Measurements from ENCODE around the gene TSPAN8. TPM values are rescaled to one million over a fixed set of nuclear protein-coding genes. Genes with fewer than 3 reads are reported as not detected.
A peak's percentile ranks its signal among the peaks of the same experiment; 100 is the strongest.
"Not testable (repeated sequence)": the region's sequence is repeated elsewhere in the genome, so short reads cannot be mapped to it uniquely, and the experiment has no call there.

Gene TSPAN8
- total RNA-seq, 1 donor from 2014 or later, result 1.8 TPM

DNA sequence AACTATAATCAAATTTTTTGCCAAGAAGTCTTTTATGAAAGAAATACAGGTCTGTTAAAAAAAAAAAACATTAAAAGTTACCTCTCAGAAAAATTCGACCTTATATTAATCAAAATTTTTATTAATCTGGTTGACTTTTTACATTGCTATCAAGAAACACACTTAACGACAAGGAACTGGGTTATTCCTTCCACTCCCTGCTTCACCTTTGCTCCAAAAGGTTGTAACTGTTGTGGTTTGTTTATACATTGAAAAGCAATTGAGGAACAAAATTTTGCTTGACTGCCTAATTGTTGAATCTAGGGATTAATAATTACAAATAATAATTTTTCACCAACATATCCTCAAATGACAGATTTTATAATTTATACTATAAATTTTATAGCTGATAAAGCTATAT lies 28.4 kb downstream of the TSPAN8 start:
- no peak for DNase-seq (ENCODE audit: low spot score)

DNA sequence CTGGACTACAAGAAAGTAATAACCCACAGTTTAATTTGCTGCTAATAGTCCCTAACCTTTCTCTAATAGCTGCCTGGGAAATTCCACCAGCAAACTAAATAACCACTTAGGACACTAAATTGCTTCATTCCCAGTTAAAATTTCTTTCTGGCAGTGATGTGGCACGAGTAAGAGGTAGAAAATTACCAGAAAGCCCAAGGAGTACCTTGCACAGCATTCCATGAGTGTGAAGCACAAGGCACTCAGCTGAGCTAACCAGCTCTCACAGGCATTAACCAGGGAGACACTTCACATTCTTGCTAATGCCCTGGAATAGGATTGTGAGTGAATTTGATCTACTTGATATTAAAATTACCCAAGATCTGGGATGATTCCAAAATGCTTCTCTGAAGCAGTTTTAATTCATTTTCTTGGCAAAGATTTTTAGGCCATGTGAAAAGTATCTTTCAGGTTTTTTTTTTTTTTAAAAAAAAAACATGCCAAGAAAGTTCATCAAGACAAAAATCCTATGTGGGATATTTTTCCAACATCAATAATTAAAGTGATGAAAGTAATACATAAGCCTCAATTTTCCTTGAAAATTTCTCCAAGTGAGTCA lies 29.5 kb downstream of the TSPAN8 start:
- DNase-seq (ENCODE audit: low spot score), result no peak

DNA sequence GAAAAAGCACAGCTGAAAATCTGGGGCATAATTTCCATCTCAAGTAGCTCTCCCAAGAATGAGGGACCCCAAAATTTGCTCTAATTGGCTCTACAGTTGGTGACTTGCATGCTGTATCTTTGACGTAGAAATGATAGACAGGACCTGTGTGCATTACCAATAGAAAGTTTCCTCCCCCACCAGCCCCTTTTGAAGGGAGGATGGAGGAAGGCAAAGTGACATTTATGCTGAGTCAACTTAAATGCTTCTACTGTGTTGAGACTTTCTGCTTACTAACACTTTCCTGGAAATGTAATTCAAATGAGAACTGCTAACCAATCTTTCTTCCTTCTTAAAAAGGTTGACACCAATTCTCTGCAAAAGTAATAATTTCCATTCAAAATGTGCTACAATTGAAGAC lies 31.9 kb downstream of the TSPAN8 start:
- DNase-seq (ENCODE audit: low spot score), result no peak

DNA sequence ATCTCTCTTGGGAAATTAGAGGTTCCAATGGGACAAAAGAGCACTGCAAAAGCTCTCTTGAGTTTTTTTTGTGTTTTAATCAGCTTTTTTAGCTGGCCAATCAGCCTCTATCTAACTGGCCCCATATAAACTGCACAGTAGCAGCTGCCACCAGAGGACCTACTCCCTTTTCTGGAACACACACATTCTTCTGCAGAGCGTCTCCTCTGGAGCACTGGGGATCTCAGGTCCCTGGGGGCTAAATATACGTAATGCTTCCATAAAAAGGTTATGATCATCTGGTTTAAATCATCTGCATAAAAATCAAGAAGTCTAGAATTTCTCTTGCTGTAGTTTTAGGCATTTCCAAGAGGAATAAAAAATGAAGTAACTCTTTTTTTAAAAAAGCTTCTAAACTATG lies 32.3 kb downstream of the TSPAN8 start:
- no peak for DNase-seq (ENCODE audit: low spot score)

DNA sequence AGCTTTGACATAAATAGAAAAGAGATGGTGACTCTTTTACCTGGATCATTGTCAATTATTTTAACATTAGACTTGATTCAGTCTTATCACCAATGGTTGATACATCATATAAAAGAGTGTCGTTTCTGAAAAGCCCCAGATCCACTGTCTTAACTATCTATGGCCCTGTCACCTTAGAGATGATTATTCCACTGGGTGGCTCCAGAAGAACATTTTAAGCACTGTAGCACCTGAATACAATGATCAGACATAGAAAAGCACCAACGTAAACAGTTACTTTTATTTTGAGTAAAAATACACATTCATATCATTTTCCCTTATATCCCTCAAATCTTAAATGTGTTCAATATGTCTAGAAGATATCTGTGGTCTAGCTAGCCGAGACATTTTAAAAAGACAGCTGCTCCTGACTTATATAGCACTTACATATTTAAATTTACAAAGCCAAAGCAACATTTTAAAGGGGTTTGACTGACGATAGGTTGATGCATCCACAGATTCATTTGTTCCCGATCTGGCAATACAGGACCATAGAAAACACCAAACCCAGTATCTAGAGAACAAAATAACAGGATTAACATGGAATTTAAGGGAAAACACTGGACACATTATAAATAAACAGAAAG lies 32.9 kb downstream of the TSPAN8 start:
- no peak for DNase-seq (ENCODE audit: low spot score)

DNA sequence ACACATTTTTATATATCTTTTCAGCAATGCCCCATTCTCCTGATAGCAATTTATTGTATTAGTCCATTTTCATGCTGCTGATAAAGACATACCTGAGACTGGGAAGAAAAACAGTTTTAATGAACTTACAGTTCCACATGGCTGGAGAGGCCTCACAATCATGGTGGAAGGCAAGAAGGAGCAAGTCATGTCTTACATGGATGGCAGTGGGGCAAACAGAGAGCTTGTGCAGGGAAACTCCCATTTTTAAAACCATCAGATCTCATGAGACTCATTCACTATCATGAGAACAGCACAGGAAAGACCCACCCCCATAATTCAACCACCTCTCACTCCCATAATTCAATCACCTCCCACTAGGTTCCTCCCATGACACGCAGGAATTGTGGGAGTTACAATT lies 44.7 kb downstream of the TSPAN8 start:
- DNase-seq (ENCODE audit: low spot score), result not testable (repeated sequence)

DNA sequence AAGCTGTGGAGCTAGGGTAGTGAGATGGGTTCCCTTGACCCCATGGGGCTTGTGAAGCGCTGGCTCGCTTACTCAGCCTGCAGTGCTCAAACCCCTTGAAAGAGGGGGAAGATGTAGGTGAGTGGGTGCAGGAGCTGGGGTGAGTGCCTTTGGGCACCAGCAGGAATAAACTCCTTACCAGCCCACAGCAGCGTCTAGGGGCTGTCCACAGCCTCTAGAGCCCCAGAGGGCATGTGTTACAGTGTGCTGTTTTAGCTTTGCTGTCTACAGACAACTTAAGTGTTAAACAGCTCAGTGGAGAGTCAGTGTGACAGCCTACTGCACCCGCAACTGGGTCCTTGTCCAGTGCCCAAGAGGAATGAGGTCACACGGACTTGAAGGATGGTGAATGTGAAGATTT lies 48.0 kb downstream of the TSPAN8 start:
- DNase-seq (ENCODE audit: low spot score), result no peak

DNA sequence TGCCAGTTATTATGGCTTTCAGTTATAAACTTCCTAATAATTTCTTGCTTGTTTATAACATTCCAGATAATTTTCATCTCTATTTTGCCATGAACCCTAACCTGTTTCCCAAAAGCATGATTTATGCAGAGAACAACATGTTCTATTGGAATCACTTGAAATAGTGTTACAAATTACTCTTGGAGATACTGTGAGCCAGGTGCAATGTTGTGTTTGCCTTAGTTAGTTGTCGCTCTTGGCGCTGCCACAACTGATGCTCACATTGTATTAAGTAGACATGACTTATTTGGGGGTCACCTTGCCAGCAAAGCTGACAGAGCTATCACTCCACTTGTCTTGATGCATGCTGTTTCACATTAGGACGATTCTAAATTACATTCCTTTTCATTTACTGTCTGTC lies 49.4 kb downstream of the TSPAN8 start:
- no peak for DNase-seq (ENCODE audit: low spot score)

DNA sequence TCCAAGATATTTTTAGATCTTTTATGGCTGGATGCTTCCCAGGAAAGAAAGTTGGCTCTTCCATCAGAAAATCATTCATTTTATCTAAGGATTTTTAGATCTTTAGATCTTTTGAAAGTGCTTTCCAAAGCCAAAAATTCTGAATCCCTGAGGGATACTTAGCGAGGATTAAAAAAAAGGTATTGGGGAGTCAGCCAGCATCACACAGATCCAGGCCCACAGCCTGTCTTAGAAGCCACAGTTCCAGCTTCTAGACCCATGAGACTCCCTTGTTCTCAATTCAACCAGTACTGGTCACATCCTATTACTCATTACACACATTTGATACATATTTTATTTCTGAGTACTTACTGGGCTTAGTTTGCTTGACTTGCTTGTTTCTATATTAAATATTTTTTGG lies 49.9 kb downstream of the TSPAN8 start:
- DNase-seq (ENCODE audit: low spot score), result no peak

DNA sequence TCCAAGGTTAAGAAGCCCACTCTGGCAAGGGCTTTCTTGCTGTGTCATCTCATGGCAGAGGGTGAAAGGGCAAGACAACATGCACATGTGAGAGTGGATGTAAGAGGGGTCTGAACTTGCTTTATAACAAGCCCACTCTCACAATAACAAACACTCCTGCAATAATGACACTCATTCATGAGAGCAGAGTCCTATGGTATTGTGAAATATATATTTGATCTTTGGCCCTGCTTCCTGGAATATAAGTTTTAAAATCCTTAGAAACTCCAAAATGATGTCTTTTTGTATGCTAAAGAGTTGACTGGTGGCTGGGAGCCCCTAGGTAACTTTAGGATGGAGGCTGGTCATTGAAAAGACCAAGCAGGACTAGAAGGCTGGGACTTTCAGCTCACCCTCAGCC lies 51.8 kb downstream of the TSPAN8 start:
- no peak for DNase-seq (ENCODE audit: low spot score)

DNA sequence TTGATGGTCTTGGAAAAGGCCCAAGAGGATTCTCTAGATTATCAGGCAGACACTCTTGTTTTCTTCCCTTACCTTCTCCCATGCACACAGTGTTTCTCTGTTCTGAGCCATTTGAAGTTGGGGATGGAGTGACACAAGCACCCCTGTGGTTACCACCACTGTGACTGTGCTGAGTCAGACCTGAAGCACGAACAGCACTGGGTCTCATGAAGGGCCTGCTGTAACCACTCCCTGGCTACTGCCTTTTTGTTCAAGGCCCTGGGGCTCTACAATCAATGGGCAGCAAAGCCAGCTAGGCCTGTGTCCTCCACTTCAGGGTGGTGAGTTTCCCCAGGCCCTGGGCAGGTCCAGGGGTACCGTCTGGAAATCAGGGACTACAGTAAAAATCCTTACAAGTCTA lies 65.5 kb downstream of the TSPAN8 start:
- peak; percentile 65 for DNase-seq (ENCODE audit: low spot score)

DNA sequence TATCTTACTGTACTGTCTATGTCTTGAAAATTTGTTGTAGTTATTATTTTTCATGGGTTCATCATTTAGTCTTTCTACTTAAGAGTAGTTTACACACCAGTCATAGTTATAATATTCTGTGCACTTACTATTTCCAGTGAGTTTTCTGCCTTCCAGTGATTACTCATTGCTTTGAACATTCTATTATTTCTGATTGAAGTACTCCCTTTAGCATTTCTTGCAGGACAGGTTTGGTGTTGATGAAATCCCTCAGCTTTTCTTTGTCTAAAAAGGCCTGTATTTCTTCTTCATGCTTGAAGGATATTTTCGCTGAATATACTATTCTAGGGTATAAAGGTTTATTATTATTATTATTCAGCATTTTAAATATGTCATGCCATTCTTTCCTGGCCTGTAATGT lies 66.8 kb downstream of the TSPAN8 start:
- no peak for DNase-seq (ENCODE audit: low spot score)

DNA sequence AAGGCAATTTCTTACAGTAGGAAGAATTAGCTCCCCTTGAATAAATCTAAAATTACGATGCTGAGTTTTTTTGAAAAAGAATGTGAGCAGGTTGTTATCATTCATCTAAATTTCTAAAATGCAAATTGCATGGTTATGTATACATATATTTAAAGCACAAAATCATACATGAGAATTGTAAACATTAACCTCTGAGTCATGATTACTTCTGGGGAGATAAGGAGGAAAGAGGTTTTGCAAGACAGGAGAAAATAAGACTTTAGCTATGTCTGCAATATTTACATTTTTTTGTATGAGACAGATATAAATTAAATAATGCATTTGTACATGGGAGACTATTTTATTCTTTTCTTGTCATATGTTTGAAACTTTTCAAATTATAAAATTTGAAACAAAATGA lies 72.2 kb downstream of the TSPAN8 start:
- DNase-seq (ENCODE audit: low spot score), result no peak

DNA sequence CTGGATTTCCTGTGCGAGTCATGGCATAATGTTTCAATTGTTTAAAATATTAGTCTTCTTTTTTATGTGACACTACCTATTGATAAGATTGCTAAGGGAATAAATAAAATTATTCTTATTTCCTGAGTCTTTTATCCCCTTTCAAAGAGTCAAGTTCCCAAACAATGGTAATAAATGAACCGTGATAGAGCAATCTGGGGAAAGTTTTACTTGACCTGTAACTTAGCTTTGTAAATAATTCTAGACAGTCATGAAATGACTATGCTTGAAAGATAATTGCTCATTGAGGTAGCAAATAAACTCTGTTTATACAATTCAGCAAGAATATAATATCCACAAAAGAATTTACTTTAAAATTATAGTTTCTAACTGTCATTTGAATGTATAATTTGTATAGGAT lies 82.1 kb downstream of the TSPAN8 start:
- DNase-seq (ENCODE audit: low spot score), result no peak

Other genes starting within 250 kb of the TSPAN8 start
- gene PTPRR, start 237.3 kb downstream of the TSPAN8 start, total RNA-seq, result 0.32 TPM